ENCODE results near the gene GNAS-AS1.

Gene GNAS-AS1

GRCh38 chr20:58816051-58816450, 34.7 kb downstream of the GNAS-AS1 start:
- no peak overlapping the region for H3K4me2 ChIP-seq (ENCODE audit: low read length)
- peaks cover 7% of the 10 kb centered on the region for H3K4me1 ChIP-seq (ENCODE audit: control insufficient read depth, insufficient read depth, low read length)
- H3K4me3 ChIP-seq (ENCODE audit: low read length), result no peak overlapping the region
- H3K9me3 ChIP-seq (replicated peaks; ENCODE audit: low read length), result no peaks in the 10 kb centered on the region
- peaks cover 27% of the 10 kb centered on the region for H3K27me3 ChIP-seq (ENCODE audit: control insufficient read depth, insufficient read depth, low read length)
- no peak overlapping the region for H3K9ac ChIP-seq (ENCODE audit: low read depth, low read length)
- H3K36me3 ChIP-seq (ENCODE audit: insufficient read depth, low read length), result no peaks in the 10 kb centered on the region

DNA sequence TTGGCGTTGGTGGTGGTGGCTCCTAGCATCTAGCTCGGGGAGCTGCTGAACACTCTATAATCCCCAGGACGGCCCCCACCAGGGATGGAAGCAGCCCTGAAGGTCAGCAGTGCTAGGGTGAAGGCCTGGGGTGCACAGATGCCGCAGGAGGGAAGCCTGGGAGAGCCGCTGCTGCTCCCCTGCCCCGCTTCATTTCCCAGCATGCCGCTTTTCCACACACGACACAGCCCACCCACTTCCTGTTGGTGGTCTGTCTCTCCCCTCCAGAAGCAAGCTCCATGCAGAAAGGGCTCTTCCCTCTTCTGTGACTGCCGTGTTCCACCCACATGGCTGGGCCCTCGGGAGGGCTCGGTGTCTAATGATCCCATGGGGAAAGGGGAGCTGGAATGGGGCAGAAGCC, 35.3 kb downstream of the GNAS-AS1 start:
- Histone ChIP-seq H3K4me1 (ENCODE audit: control insufficient read depth, insufficient read depth, low read length) (peaks cover 7% of the 10 kb centered on the region), H3K36me3 (ENCODE audit: insufficient read depth, low read length) (no peaks in the 10 kb centered on the region), H3K4me3 (ENCODE audit: low read length) (no peak overlapping the region), H3K9me3 (replicated peaks; ENCODE audit: low read length) (no peaks in the 10 kb centered on the region), H3K4me2 (ENCODE audit: low read length) (no peak overlapping the region), H3K27me3 (ENCODE audit: control insufficient read depth, insufficient read depth, low read length) (peaks cover 27% of the 10 kb centered on the region), H3K9ac (ENCODE audit: low read depth, low read length) (no peak overlapping the region)

GRCh38 chr20:58813369-58813768, 37.3 kb downstream of the GNAS-AS1 start:
- no peak overlapping the region for H3K4me3 ChIP-seq (ENCODE audit: low read length)
- no peak overlapping the region for H3K9ac ChIP-seq (ENCODE audit: low read depth, low read length)
- H3K36me3 ChIP-seq (ENCODE audit: insufficient read depth, low read length), result no peaks in the 10 kb centered on the region
- no peaks in the 10 kb centered on the region for H3K9me3 ChIP-seq (replicated peaks; ENCODE audit: low read length)
- no peak overlapping the region for H3K4me2 ChIP-seq (ENCODE audit: low read length)
- H3K27me3 ChIP-seq (ENCODE audit: control insufficient read depth, insufficient read depth, low read length), result peaks cover 42% of the 10 kb centered on the region
- peaks cover 6% of the 10 kb centered on the region for H3K4me1 ChIP-seq (ENCODE audit: control insufficient read depth, insufficient read depth, low read length)

- Histone ChIP-seq H3K27me3 (ENCODE audit: control insufficient read depth, insufficient read depth, low read length) (peaks cover 57% of the 10 kb centered on the region), H3K4me2 (ENCODE audit: low read length) (no peak overlapping the region), H3K4me1 (ENCODE audit: control insufficient read depth, insufficient read depth, low read length) (no peaks in the 10 kb centered on the region), H3K36me3 (ENCODE audit: insufficient read depth, low read length) (no peaks in the 10 kb centered on the region), H3K9me3 (replicated peaks; ENCODE audit: low read length) (no peaks in the 10 kb centered on the region), H3K4me3 (ENCODE audit: low read length) (no peak overlapping the region), H3K9ac (ENCODE audit: low read depth, low read length) (no peak overlapping the region)
Measured at GRCh38 chr20:58811334-58811733, 39.4 kb downstream of the GNAS-AS1 start.

- Histone ChIP-seq H3K4me3 (ENCODE audit: low read length) (no peak overlapping the region), H3K9ac (ENCODE audit: low read depth, low read length) (no peak overlapping the region), H3K36me3 (ENCODE audit: insufficient read depth, low read length) (no peaks in the 10 kb centered on the region), H3K27me3 (ENCODE audit: control insufficient read depth, insufficient read depth, low read length) (peaks cover 60% of the 10 kb centered on the region), H3K4me2 (ENCODE audit: low read length) (no peak overlapping the region), H3K4me1 (ENCODE audit: control insufficient read depth, insufficient read depth, low read length) (no peaks in the 10 kb centered on the region), H3K9me3 (replicated peaks; ENCODE audit: low read length) (no peaks in the 10 kb centered on the region)
Measured at GRCh38 chr20:58810879-58811250, 39.8 kb downstream of the GNAS-AS1 start.

- Histone ChIP-seq H3K4me3 (ENCODE audit: low read length) (no peak overlapping the region), H3K9ac (ENCODE audit: low read depth, low read length) (no peak overlapping the region), H3K4me1 (ENCODE audit: control insufficient read depth, insufficient read depth, low read length) (no peaks in the 10 kb centered on the region), H3K9me3 (replicated peaks; ENCODE audit: low read length) (no peaks in the 10 kb centered on the region), H3K4me2 (ENCODE audit: low read length) (no peak overlapping the region), H3K27me3 (ENCODE audit: control insufficient read depth, insufficient read depth, low read length) (peaks cover 60% of the 10 kb centered on the region), H3K36me3 (ENCODE audit: insufficient read depth, low read length) (no peaks in the 10 kb centered on the region)
Measured at GRCh38 chr20:58810116-58810878, 40.4 kb downstream of the GNAS-AS1 start.

DNA sequence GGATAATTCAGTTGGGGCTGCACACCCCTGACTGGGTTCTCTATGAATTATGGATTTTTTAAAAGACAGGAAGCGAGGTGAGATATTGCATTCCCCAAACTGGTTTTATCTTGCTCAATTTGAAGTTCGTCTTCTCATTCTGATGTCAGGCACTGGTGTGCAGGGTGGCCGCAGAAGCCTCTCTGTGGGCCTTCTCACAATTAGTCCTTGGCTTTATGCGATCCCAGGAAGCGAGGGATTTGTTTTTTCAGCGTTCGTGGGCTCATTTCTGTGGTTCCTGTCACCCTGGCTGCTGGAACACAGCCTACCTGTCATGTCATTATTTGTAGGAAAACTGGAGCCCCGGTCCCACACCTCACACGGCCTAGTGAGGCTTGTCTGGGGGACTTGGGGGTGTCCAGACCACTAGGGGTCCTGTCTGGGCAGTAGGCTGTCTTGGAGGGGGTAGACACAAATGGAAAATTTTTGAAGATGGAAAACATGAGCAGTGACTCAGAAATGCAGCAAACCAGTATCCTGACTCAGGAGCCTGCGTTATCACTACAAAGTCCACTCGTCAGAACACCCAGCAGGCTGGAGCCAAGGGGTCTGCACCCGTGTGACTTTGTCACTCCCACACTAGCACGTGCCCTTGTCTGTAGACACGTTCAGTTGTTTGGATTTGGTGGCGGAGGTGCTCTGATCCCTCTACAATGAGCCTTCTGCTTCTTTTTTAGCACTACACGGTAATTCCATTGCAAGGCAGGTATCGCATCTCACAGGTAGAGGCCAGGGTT, 42.2 kb downstream of the GNAS-AS1 start:
- no peak overlapping the region for H3K4me3 ChIP-seq (ENCODE audit: low read length)
- no peak overlapping the region for H3K4me2 ChIP-seq (ENCODE audit: low read length)
- no peak overlapping the region for H3K9ac ChIP-seq (ENCODE audit: low read depth, low read length)
- H3K4me1 ChIP-seq (ENCODE audit: control insufficient read depth, insufficient read depth, low read length), result no peaks in the 10 kb centered on the region
- H3K36me3 ChIP-seq (ENCODE audit: insufficient read depth, low read length), result no peaks in the 10 kb centered on the region
- H3K9me3 ChIP-seq (replicated peaks; ENCODE audit: low read length), result no peaks in the 10 kb centered on the region
- H3K27me3 ChIP-seq (ENCODE audit: control insufficient read depth, insufficient read depth, low read length), result peaks cover 61% of the 10 kb centered on the region

GRCh38 chr20:58807801-58808200, 42.9 kb downstream of the GNAS-AS1 start:
- Histone ChIP-seq H3K9me3 (replicated peaks; ENCODE audit: low read length) (no peaks in the 10 kb centered on the region), H3K9ac (ENCODE audit: low read depth, low read length) (no peak overlapping the region), H3K36me3 (ENCODE audit: insufficient read depth, low read length) (no peaks in the 10 kb centered on the region), H3K4me2 (ENCODE audit: low read length) (no peak overlapping the region), H3K4me1 (ENCODE audit: control insufficient read depth, insufficient read depth, low read length) (no peaks in the 10 kb centered on the region), H3K4me3 (ENCODE audit: low read length) (no peak overlapping the region), H3K27me3 (ENCODE audit: control insufficient read depth, insufficient read depth, low read length) (peaks cover 63% of the 10 kb centered on the region)

DNA sequence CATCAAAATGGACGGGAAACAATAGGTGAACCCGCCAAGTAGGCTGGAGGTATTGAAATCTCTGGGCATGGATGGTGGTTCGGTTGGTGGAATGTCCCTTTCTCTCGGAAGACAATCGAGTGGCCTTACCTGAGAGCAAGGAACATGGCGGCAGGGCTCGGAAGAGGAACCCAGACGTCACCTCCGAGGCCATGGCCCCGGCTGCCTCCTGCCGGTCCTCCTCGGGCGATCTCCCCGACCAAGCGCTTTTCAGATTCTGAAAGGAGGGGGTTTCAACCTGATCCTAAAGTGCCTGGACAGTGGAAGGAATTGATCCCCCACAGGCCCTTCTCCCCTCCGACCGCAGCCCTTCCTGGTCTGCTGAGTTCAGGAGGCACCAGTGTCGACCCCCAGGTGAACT, 47.2 kb downstream of the GNAS-AS1 start:
- no peaks in the 10 kb centered on the region for H3K9me3 ChIP-seq (replicated peaks; ENCODE audit: low read length)
- H3K4me3 ChIP-seq (ENCODE audit: low read length), result no peak overlapping the region
- peaks cover 48% of the 10 kb centered on the region for H3K27me3 ChIP-seq (ENCODE audit: control insufficient read depth, insufficient read depth, low read length)
- no peaks in the 10 kb centered on the region for H3K36me3 ChIP-seq (ENCODE audit: insufficient read depth, low read length)
- H3K4me2 ChIP-seq (ENCODE audit: low read length), result no peak overlapping the region
- no peaks in the 10 kb centered on the region for H3K4me1 ChIP-seq (ENCODE audit: control insufficient read depth, insufficient read depth, low read length)
- H3K9ac ChIP-seq (ENCODE audit: low read depth, low read length), result no peak overlapping the region

GRCh38 chr20:58802061-58802460, 48.6 kb downstream of the GNAS-AS1 start:
- Histone ChIP-seq H3K9me3 (replicated peaks; ENCODE audit: low read length) (no peaks in the 10 kb centered on the region), H3K9ac (ENCODE audit: low read depth, low read length) (no peak overlapping the region), H3K27me3 (ENCODE audit: control insufficient read depth, insufficient read depth, low read length) (peaks cover 43% of the 10 kb centered on the region), H3K4me3 (ENCODE audit: low read length) (no peak overlapping the region), H3K36me3 (ENCODE audit: insufficient read depth, low read length) (no peaks in the 10 kb centered on the region), H3K4me2 (ENCODE audit: low read length) (no peak overlapping the region), H3K4me1 (ENCODE audit: control insufficient read depth, insufficient read depth, low read length) (no peaks in the 10 kb centered on the region)

- Histone ChIP-seq H3K27me3 (ENCODE audit: control insufficient read depth, insufficient read depth, low read length) (peaks cover 49% of the 10 kb centered on the region), H3K4me1 (ENCODE audit: control insufficient read depth, insufficient read depth, low read length) (no peaks in the 10 kb centered on the region), H3K4me2 (ENCODE audit: low read length) (no peak overlapping the region), H3K9me3 (replicated peaks; ENCODE audit: low read length) (no peaks in the 10 kb centered on the region), H3K9ac (ENCODE audit: low read depth, low read length) (no peak overlapping the region), H3K4me3 (ENCODE audit: low read length) (no peak overlapping the region), H3K36me3 (ENCODE audit: insufficient read depth, low read length) (no peaks in the 10 kb centered on the region)
Measured at GRCh38 chr20:58800134-58800871, 50.4 kb downstream of the GNAS-AS1 start.

All from skeletal muscle satellite cell (primary cell).